ENCODE results near the gene ITGB5.
A peak's percentile ranks its signal among the peaks of the same experiment; 100 is the strongest.

Gene ITGB5

DNA sequence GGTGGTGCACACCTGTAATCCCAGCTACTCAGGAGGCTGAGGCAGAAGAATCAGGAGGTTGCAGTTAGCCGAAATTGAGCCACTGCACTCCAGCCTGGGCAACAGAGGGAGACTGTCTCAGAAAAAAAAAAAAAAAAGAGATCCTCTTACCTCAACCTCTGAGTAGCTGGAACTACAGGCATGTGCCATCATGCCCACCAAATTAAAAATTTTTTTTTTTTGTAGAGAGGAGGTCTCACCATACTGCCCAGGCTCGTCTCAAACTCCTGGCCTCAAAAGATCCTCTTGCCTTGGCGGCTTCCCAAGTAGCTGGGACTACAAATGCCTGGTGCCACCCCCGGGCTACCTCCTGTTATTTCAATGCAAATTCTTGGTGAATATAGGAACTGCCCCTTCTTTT lies 155.4 kb downstream of the ITGB5 start:
- no peak for FAIRE-seq

DNA sequence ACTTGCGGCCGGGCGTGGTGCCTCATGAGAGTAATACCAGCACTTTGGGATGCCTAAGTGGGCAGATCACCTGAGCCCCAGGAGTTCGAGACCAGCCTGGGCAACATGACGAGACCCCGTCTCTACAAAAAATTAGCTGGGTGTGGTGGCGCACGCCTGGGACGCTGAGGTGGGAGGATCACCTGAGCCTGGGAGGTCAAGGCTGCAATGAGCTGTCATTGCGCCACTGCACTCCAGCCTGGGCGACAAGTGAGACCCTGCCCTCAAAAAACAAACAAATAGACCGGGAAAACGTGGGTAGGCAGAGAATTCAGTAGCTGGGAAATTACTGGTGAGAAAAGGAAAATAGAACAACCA lies 156.2 kb downstream of the ITGB5 start:
- FAIRE-seq: no peak

DNA sequence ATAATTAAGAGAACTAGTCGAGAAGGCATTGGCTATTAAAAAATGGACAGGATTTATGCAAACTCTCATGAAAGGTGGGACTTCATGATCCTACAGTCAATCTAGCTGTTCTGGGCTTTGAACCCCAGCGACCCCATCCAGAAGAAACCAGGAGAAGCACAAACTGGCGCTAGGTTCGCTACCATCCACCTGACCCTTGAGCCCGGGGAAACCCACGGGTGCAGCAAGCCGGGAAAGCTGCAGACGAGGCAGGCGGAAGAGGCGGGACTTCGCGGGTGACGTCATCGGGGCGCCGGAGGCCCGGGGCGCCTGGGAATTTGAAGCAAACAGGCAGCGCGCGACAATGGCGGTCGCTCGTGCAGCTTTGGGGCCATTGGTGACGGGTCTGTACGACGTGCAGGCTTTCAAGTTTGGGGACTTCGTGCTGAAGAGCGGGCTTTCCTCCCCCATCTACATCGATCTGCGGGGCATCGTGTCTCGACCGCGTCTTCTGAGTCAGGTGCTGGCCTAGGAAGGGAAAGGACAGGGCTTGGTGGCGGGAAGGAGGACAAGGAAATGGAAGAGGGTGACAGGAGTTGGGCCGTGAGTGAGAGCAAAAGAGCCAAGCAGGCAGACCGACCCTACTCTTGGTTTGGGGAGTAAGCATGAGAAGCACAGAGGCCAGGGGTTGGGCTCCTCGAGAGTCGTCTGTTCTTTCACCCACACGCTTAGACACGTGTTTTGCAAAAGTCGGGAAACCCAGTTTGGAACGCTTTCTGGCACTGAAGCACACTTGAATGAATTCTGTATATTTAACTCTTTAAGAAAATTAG lies 156.8 kb downstream of the ITGB5 start, which contains the start of gene UMPS:
TSS of gene UMPS (plus strand) at position 324 of the 812 bp plus-strand sequence. CDS start at position 344, 20 bp downstream.
- FAIRE-seq: peak; percentile 76

DNA sequence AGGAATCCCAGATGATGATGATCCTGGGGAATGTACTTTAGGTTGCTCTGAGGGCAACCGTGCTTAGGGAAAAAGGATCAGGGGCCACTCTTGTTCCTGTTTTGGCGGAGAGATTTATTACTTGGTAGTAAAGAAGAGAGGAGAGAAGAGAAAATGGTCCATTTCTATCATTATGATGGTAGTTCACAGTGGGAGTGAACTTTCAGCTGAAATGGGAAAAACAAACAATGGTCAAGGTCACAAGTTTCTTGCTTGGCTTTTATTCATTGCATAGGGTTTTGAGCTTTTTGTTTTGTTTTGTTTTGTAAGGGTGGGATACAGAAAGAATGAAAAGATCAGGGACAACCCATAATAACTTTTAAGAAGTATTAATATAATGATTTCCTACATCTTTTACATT lies 164.6 kb downstream of the ITGB5 start:
- FAIRE-seq: no peak

DNA sequence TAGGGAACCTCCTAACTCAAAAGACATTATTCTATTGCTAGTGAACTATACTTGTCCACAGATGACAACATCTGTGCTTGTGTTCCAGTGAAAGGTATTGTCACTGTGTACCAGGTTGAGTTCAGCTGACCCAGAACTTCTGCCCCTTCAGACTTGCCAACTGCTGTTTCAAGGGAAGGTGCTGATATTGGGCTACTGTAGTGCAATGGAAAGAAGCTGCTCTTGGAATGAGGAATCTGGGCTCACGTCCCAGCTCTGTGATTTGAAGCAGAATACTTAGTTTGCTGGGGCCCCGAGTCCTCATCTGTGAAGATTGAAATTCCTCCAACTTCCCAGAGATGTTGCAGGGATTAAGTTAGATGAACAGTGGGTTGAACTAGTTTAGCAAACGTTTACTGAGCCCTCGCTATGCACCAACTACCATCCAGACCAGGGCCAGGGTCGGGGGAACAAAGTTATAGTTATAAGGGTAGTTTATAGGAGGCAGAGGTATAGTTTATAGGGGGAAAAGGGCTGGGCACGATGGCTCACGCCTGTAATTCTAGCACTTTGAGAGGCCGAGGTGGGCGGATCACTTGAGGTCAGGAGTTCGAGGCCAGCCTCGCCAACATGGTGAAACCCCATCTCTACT lies 172.8 kb downstream of the ITGB5 start:
- no peak for FAIRE-seq
